HEK293T (cell line): ENCODE data around the gene TCAP.

Experiments
- ARNT ChIP-seq: fragments of 450-650 bp; IDR thresholded peaks from 2 replicates; pipeline ENCODE4 v1.6.1; 2017; ENCODE audit warnings: mild to moderate bottlenecking
- FOXA1 ChIP-seq: fragments of 450-650 bp; IDR thresholded peaks from 2 replicates; pipeline ENCODE4 v1.6.1; 2016; ENCODE audit warnings: mild to moderate bottlenecking
- FOXM1 ChIP-seq: fragments of 450-650 bp; IDR thresholded peaks from 2 replicates; pipeline ENCODE4 v1.6.1; 2017; ENCODE audit warnings: mild to moderate bottlenecking, borderline replicate concordance
- HDGF ChIP-seq: fragments of 450-650 bp; IDR thresholded peaks from 2 replicates; pipeline ENCODE4 v1.6.1; 2017; ENCODE audit warnings: antibody characterized with exemption, borderline replicate concordance
- NFRKB ChIP-seq: fragments of 450-650 bp; IDR thresholded peaks from 2 replicates; pipeline ENCODE4 v1.6.1; 2016; ENCODE audit warnings: mild to moderate bottlenecking, moderate library complexity
- SUZ12 ChIP-seq: fragments of 450-650 bp; IDR thresholded peaks from 2 replicates; pipeline ENCODE4 v1.6.1; 2016; ENCODE audit warnings: mild to moderate bottlenecking
- TARDBP ChIP-seq: fragments of 450-650 bp; IDR thresholded peaks from 2 replicates; pipeline ENCODE4 v1.6.1; 2016
- TF ChIP-seq, protein P1 (sequence below): fragments of 450-650 bp; IDR thresholded peaks from 2 replicates; pipeline ENCODE4 v1.6.1; 2016

DNA sequence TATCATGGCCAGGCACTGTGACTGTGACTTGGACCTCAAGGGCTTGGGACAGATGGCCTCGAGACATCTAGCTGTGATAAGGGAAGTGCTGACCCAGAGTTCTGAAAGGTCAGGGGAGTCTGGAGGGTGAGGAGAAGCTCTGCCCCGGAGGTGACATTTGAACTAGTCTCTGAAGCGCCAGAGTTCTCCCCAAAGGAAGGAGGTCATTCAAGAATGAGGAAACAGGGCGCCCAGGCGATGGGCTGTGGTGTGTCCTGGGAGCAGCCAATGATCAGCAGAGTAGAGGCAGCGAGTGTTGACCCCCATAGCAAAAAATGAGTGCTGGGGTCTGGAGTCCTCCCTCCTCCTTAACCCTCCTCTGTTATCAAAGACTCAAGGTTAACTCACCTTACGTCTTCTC lies 23.3 kb upstream of the TCAP start:
- TF ChIP-seq FOXA1 = no peak
- TF ChIP-seq, protein P1, sequence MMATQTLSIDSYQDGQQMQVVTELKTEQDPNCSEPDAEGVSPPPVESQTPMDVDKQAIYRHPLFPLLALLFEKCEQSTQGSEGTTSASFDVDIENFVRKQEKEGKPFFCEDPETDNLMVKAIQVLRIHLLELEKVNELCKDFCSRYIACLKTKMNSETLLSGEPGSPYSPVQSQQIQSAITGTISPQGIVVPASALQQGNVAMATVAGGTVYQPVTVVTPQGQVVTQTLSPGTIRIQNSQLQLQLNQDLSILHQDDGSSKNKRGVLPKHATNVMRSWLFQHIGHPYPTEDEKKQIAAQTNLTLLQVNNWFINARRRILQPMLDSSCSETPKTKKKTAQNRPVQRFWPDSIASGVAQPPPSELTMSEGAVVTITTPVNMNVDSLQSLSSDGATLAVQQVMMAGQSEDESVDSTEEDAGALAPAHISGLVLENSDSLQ = no peak
- TF ChIP-seq NFRKB = no peak
- no peak for TF ChIP-seq FOXM1
- no peak for TF ChIP-seq ARNT
- no peak for TF ChIP-seq TARDBP
- TF ChIP-seq HDGF = no peak
- no peak for TF ChIP-seq SUZ12
